HUES64 (cell line): ENCODE results near the gene UGGT2.
A peak's percentile ranks its signal among the peaks of the same experiment; 100 is the strongest.
"Not testable (repeated sequence)": the region's sequence is repeated elsewhere in the genome, so short reads cannot be mapped to it uniquely, and the experiment has no call there.

Source experiments
- H3K27ac ChIP-seq: 2 replicates; pipeline ENCODE4 v1.7.0; 2013; ENCODE audit warnings: low read depth, low read length, inconsistent platforms
- H3K27me3 ChIP-seq: 2 replicates; pipeline ENCODE4 v1.6.1; 2013; ENCODE audit warnings: mild to moderate bottlenecking, low read length; ENCODE audit not compliant: insufficient read depth
- H3K36me3 ChIP-seq: 2 replicates; pipeline ENCODE4 v1.6.1; 2013; ENCODE audit warnings: mild to moderate bottlenecking, low read length; ENCODE audit not compliant: insufficient read depth
- H3K4me1 ChIP-seq: 2 replicates; pipeline ENCODE4 v1.6.1; 2013; ENCODE audit warnings: mild to moderate bottlenecking, low read length, moderate library complexity; ENCODE audit not compliant: insufficient read depth
- H3K4me3 ChIP-seq: 2 replicates; pipeline ENCODE4 v1.5.1; 2013; ENCODE audit warnings: mild to moderate bottlenecking, low read length, moderate library complexity
- H3K9ac ChIP-seq: 2 replicates; pipeline ENCODE4 v1.6.1; 2013; ENCODE audit warnings: mild to moderate bottlenecking, low read depth, low read length
- H3K9me3 ChIP-seq: 2 replicates; pipeline ENCODE4 v1.6.1; 2013; ENCODE audit warnings: low read depth, low read length; ENCODE audit not compliant: insufficient read depth
- WGBS: fragments of 150-250, 120-280 bp; methylation state at CpG from one replicate; pipeline ENCODE4 v1.1.7; 2013; ENCODE audit warnings: missing lambda C conversion rate; 5-methylcytosine and 5-hydroxymethylcytosine counted together

The UGGT2 gene

DNA sequence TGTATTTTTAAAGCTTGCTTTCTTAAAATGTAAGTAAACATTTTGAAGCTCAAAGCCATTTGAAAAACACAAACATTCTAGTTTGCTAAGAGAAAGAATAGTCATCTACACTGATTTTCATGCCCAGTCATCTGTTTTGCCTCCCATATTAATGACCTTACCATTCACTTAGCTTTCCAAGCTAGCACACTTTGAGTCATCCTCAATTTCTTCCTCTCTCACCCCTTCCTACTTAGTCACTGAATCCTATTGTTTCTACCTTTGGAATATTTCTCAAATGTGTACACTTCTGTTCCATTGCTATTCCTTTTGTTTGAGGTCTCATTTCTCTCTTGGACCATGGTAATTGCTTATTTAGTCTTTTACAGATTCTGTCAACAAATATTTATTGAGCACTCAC, 29.4 kb upstream of the UGGT2 start:
- H3K27ac ChIP-seq = no peak overlapping the region
- H3K9ac ChIP-seq = no peak overlapping the region
- no peaks in the 10 kb centered on the region for H3K36me3 ChIP-seq
- H3K27me3 ChIP-seq = peaks cover 10% of the 10 kb centered on the region
- H3K4me3 ChIP-seq = no peak overlapping the region
- H3K4me1 ChIP-seq = no peaks in the 10 kb centered on the region
- no peaks in the 10 kb centered on the region for H3K9me3 ChIP-seq

DNA sequence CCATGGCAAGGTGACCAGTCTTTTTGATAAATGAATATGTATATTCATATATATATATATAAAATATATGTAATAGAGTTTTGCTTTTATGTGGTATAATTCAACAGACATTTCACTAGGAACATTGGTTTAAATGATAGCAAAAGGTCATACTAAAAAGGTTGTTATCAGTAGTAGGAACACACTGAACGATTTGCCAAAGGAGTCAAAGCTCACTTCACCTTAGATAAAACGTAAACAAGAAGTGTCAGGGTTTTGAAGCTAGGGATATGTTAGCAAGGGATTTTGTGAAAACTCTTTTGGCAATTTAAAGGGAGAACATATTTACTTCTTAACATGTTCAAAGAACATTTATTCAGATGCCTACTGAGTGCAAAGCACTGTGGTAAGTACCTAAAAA, 28.7 kb upstream of the UGGT2 start:
- H3K9ac ChIP-seq = no peak overlapping the region
- H3K9me3 ChIP-seq = no peaks in the 10 kb centered on the region
- no peaks in the 10 kb centered on the region for H3K36me3 ChIP-seq
- H3K4me1 ChIP-seq = no peaks in the 10 kb centered on the region
- no peak overlapping the region for H3K4me3 ChIP-seq
- H3K27ac ChIP-seq = no peak overlapping the region
- 45% methylated on average over 2 of the region's 2 CpGs for WGBS
- peaks cover 3% of the 10 kb centered on the region; the same call in 1 of the 2 replicates for H3K27me3 ChIP-seq

DNA sequence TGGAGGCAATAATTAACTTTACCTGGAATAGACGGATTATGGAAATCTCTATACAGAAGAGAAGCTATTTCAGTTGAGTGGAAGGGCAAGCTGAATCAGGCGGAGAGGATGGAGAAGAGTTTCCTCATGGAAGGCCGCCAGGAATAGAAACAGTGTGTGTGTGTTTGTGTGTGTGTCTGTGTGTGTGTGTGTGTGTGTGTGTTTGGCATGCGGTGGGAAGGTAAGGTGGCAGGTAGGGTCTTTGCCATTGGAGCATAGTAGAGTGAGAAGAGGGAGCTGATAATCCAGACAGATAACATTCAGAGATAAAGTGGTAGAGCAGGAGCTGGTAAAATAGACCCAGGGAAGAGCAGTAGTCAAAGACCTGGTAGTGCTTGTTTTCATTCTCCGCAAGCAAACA, 27.5 kb upstream of the UGGT2 start:
- H3K27me3 ChIP-seq = no peaks in the 10 kb centered on the region
- H3K36me3 ChIP-seq = no peaks in the 10 kb centered on the region
- H3K9me3 ChIP-seq = no peaks in the 10 kb centered on the region
- no peak overlapping the region for H3K27ac ChIP-seq
- no peaks in the 10 kb centered on the region for H3K4me1 ChIP-seq
- no peak overlapping the region for H3K9ac ChIP-seq
- WGBS = 94% methylated on average over 5 of the region's 5 CpGs
- H3K4me3 ChIP-seq = no peak overlapping the region

DNA sequence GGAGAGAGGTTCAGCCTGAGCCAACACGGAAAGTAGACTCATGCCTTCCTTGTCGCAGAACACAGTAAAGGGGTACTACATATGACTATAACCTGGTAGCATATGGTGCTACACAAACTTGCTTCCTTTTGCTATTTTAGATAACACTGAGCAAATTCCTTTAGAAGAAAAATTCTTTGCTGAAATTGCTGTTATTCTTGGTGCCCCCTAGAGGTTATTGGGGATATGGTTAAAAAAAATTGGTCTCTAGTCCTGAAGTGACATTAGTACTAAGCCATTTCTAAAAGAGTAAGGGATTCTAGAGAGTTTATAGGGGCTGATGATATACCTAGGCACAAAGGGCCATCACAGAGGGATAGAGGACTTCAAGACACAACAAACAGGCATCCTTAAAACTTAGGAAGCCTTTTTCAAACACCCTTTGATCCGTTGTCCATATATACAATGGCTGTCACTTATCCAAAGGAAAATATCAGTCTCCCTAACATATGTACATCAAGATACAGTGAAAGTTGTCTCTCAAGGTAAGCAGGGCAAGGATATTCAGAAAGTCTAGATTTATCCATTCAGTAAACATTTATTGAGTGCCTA, 22.8 kb upstream of the UGGT2 start:
- H3K4me3 ChIP-seq = no peak overlapping the region
- no peak overlapping the region for H3K27ac ChIP-seq
- 85% methylated on average over 3 of the region's 3 CpGs for WGBS
- H3K9me3 ChIP-seq = no peaks in the 10 kb centered on the region
- no peak overlapping the region for H3K9ac ChIP-seq
- H3K4me1 ChIP-seq = no peaks in the 10 kb centered on the region
- H3K27me3 ChIP-seq = no peaks in the 10 kb centered on the region
- no peaks in the 10 kb centered on the region for H3K36me3 ChIP-seq

DNA sequence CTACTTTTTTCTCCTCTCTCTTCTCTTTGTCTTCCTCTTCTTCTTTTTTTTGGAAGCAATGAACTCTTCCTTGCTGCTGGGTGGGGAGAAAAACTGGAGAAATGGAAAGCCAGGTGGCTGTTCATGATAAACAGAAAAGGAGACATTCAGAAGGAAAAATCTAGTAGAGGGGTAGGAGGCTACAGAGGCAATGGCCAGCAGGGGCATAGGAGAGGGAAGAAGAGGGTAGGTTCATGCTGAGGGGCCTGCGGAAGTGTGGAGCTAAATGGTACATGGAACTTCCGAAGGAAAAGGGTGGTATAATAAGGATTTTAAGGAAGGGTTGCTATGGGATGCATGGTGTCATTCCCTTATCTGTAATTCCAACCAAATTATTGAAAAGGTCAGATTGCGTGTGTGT, 19.2 kb upstream of the UGGT2 start:
- Histone ChIP-seq H3K9ac (no peak overlapping the region), H3K9me3 (no peaks in the 10 kb centered on the region), H3K27ac (no peak overlapping the region), H3K4me3 (no peak overlapping the region), H3K4me1 (no peaks in the 10 kb centered on the region), H3K27me3 (no peaks in the 10 kb centered on the region), H3K36me3 (no peaks in the 10 kb centered on the region)
- WGBS = 92% methylated on average over 2 of the region's 3 CpGs

DNA sequence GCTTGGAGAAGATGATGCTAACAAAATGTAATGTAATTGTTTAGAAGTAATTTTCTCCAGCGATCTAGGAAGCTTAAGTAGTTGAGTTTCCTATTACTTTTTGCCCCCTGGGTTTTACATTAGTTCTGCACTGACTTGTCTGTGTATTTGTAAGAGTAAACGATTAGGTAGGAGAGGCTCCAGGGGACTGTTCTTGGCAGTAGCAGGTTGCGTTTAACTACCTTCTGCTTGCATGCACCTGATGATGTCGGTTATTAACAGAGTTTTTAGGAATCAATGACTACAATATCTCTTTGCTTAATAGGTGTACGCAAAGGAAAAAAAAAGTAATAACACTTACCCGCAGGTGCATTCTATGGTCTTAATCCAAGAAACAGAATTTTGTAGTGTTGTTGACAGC, 18.3 kb upstream of the UGGT2 start:
- Histone ChIP-seq H3K4me3 (no peak overlapping the region), H3K27ac (no peak overlapping the region), H3K4me1 (no peaks in the 10 kb centered on the region), H3K36me3 (no peaks in the 10 kb centered on the region), H3K9ac (no peak overlapping the region), H3K27me3 (no peaks in the 10 kb centered on the region), H3K9me3 (no peaks in the 10 kb centered on the region)
- 88% methylated on average over 6 of the region's 6 CpGs for WGBS

DNA sequence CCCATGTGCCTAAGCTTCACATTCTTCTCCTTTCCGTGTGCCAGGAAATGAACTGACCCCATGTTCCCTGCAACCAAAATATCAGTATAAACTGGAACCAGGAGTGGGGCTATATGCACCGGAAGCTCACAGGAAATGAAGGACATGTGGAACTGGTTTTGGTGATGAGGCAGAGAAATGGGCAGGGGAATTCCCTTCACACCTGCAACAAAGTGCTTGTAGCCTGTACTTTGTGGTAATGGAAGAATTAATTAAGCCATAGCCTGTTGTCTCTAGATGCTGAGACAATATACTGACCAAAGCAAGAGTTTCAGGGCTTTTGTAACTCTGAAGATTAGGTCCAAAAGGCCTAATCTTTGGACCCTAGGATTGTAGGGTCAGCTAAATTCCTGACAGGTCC, 15.5 kb upstream of the UGGT2 start:
- no peaks in the 10 kb centered on the region for H3K4me1 ChIP-seq
- H3K27ac ChIP-seq = no peak overlapping the region
- WGBS = 98% methylated on average over 2 of the region's 2 CpGs
- no peaks in the 10 kb centered on the region; the same call in 1 of the 2 replicates for H3K27me3 ChIP-seq
- no peak overlapping the region for H3K4me3 ChIP-seq
- no peaks in the 10 kb centered on the region for H3K9me3 ChIP-seq
- no peak overlapping the region for H3K9ac ChIP-seq
- no peaks in the 10 kb centered on the region for H3K36me3 ChIP-seq

DNA sequence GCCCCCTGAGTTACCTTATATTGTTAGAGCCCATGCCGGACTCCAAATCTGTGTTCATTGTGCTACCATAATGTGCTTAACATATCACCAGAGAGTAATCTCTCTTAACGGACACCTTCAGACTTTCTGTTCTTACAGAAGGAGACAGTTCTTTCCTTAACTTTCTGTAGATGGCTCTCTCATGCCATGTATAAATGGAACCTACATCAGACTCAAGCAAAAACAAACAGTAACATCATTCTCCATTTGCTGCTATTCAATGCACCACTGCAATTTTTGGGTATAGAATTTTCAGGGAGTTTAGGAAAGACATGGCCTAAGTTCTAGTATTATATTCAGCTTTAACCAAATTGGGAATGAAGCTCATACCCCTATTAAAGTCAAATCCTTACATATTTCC, 12.6 kb upstream of the UGGT2 start:
- Histone ChIP-seq H3K9me3 (no peaks in the 10 kb centered on the region), H3K27me3 (no peaks in the 10 kb centered on the region; the same call in 1 of the 2 replicates)
- WGBS = 93% methylated on average over 2 of the region's 2 CpGs

DNA sequence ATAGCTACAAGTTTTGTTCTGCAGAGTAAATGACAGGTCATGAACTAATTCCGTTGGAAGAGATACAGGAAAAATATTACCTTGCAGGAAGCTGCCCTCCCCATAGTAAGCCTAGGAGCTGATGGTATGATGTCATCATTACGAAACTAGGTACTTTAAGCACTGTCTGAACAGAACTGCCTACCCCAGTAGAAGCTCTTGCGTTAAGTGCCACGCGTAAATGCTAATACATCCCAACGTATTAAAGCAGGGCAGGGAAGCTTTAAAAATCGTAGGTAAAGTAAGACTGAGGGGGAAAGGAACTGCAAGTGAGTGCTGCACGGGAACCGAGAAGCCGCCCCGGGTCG, 572 bp downstream of the UGGT2 start:
- Histone ChIP-seq H3K9ac (peak overlapping the region; percentile 82), H3K27ac (peak overlapping the region; percentile 23; the same call in 1 of the 2 replicates)
- 6% methylated on average over 12 of the region's 12 CpGs for whole genome bisulfite sequencing

More for the DNA sequence above, 12.6 kb upstream of the UGGT2 start:
- Histone ChIP-seq H3K4me3 (no peak overlapping the region), H3K27ac (no peak overlapping the region), H3K4me1 (no peaks in the 10 kb centered on the region), H3K9ac (no peak overlapping the region), H3K36me3 (no peaks in the 10 kb centered on the region)

DNA sequence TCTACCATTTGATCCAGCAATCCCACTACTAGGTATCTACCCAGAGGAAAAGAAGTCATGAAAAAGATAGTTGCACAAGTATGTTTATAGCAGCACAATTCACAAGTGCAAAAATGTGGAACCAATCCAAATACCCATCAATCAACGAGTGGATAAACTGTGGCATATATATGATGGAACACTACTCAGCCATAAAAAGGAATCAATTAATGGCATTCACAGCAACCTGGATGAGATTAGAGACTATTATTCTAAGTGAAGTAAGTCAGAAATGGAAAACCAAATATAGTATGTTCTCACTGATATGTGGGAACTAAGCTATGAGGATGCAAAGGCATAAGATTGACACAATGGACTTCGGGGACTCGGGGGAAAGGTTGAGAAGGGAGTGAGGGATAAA, 1.3 kb downstream of the UGGT2 start:
- H3K4me1 ChIP-seq, H3K9ac ChIP-seq, H3K27ac ChIP-seq, H3K9me3 ChIP-seq, H3K27me3 ChIP-seq, H3K36me3 ChIP-seq: not testable (repeated sequence)
- peak overlapping the region; percentile 89 for H3K4me3 ChIP-seq
- 98% methylated on average over 2 of the region's 3 CpGs for WGBS

More for the DNA sequence above, 572 bp downstream of the UGGT2 start:
- H3K9me3 ChIP-seq = no peaks in the 10 kb centered on the region
- H3K4me3 ChIP-seq = peak overlapping the region; percentile 89
- H3K4me1 ChIP-seq = no peaks in the 10 kb centered on the region
- H3K27me3 ChIP-seq = no peaks in the 10 kb centered on the region
- no peaks in the 10 kb centered on the region for H3K36me3 ChIP-seq

DNA sequence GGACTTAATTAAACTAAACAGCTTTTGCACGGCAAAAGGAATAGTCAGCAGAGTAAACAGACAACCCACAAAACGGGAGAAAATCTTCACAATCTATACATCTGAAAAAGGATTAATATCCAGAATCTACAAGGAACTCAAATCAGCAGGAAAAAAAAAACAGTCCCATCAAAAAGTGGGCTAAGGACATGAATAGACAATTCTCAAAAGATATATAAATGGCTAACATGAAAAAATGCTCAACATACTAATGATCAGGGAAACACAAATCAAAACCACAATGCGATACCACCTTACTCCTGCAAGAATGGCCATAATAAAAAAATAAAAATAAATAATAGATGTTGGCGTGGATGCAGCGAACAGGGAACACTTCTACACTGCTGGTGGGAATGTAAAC, 1.7 kb downstream of the UGGT2 start:
- not testable (repeated sequence) for H3K36me3 ChIP-seq, H3K4me3 ChIP-seq, H3K9me3 ChIP-seq, H3K4me1 ChIP-seq, H3K9ac ChIP-seq, H3K27ac ChIP-seq, H3K27me3 ChIP-seq
- 100% methylated on average over 2 of the region's 5 CpGs for WGBS

DNA sequence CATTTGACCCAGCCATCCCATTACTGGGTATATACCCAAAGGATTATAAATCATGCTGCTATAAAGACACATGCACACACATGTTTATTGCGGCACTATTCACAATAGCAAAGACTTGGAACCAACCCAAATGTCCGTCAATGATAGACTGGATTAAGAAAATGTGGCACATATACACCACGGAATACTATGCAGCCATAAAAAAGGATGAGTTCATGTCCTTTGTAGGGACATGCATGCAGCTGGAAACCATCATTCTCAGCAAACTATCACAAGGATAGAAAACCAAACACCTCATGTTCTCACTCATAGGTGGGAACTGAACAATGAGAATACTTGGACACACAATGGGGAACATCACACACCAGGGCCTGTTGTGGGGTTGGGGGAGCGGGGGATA, 2.2 kb downstream of the UGGT2 start:
- WGBS = 91% methylated on average over 2 of the region's 4 CpGs
- not testable (repeated sequence) for H3K27me3 ChIP-seq, H3K27ac ChIP-seq, H3K9ac ChIP-seq, H3K4me3 ChIP-seq, H3K36me3 ChIP-seq, H3K4me1 ChIP-seq, H3K9me3 ChIP-seq
